OCI-LY3 (cell line): ENCODE results near the gene RGL1.

Source experiments
- EZH2phosphoT487 ChIP-seq: fragments of 200-600 bp; shearing (Covaris generic); IDR thresholded peaks from 2 replicates; pipeline ENCODE4 v1.6.1; 2018; ENCODE audit warnings: antibody characterized with exemption, mixed run types, low read depth
- TF ChIP-seq, protein P1 (sequence below): fragments of 200-600, 300-600 bp; sonication (generic); IDR thresholded peaks from 2 replicates; pipeline ENCODE4 v1.5.1; 2014; ENCODE audit warnings: antibody characterized with exemption, low read length, low read depth

DNA sequence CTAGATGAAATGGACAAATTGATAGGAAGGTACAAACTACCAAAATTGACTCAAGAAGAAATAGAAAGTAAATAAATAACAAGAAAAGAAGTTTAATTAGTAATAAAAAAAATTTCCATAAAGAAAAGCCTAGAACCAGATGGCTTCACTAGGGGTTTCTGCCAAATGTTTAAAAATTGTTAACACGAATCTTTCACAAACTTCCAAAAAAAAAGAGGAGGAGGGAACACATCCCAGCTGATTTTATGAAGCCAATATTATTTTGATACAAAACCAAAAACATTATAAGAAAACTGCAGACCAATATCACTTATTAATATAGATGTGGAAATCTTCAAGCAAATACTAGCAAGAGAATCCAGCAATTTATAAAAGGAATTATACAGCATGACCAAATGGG, 143.1 kb downstream of the RGL1 start:
- TF ChIP-seq, protein P1, sequence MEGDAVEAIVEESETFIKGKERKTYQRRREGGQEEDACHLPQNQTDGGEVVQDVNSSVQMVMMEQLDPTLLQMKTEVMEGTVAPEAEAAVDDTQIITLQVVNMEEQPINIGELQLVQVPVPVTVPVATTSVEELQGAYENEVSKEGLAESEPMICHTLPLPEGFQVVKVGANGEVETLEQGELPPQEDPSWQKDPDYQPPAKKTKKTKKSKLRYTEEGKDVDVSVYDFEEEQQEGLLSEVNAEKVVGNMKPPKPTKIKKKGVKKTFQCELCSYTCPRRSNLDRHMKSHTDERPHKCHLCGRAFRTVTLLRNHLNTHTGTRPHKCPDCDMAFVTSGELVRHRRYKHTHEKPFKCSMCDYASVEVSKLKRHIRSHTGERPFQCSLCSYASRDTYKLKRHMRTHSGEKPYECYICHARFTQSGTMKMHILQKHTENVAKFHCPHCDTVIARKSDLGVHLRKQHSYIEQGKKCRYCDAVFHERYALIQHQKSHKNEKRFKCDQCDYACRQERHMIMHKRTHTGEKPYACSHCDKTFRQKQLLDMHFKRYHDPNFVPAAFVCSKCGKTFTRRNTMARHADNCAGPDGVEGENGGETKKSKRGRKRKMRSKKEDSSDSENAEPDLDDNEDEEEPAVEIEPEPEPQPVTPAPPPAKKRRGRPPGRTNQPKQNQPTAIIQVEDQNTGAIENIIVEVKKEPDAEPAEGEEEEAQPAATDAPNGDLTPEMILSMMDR: no peak
- TF ChIP-seq EZH2phosphoT487: no peak
